B cell (primary cell): Measurements from ENCODE around the gene HTT. TPM values are rescaled to one million over a fixed set of nuclear protein-coding genes. Genes with fewer than 3 reads are reported as not detected.

Experiments
- ATAC-seq: fragments of 200-7000 bp; cut with Tn5 transposase; one replicate; pipeline ENCODE4 v1.10.0; 2021; ENCODE audit warnings: low read depth, mild to moderate bottlenecking, moderate number of reproducible peaks, moderate library complexity
- CTCF ChIA-PET: fragments of 350-600 bp; sonication (Branson Sonifier 250); formaldehyde crosslinking; loops from one replicate; lab custom pipeline; 2021; ENCODE audit warnings: antibody characterized with exemption, inconsistent platforms; lab: Charles Lee
- POLR2A ChIA-PET: fragments of 350-600 bp; sonication (Branson Sonifier 250); formaldehyde crosslinking; loops from one replicate; lab custom pipeline; 2021; ENCODE audit warnings: antibody characterized with exemption; lab: Charles Lee
- DNase-seq: peaks from one replicate; pipeline ENCODE4 v3.0.0; 2013
- H2AFZ ChIP-seq: 2 replicates; pipeline ENCODE4 v1.6.1; 2012; ENCODE audit warnings: mild to moderate bottlenecking, low read depth, low read length; ENCODE audit not compliant: insufficient read depth, poor library complexity, severe bottlenecking
- H3K27ac ChIP-seq, 2 donors: 1 replicate in 1 of 2; 2 replicates in 1 of 2; pipeline ENCODE4 v1.5.1; 2012 to 2013; ENCODE audit warnings: low read length in 2 of 2, mild to moderate bottlenecking in 2 of 2, moderate library complexity in 1 of 2
- H3K27me3 ChIP-seq, 4 experiments: fragments of 200-600 bp in 1 of 4; sonication (generic) in 1 of 4; replicated peaks in 1 of 4; 1 replicate in 2 of 4; 2 replicates in 2 of 4; pipeline versions ENCODE4 v1.6.1 to v1.7.0; 2013 to 2016; ENCODE audit warnings: low read length in 3 of 4, mild to moderate bottlenecking in 2 of 4, mixed read lengths in 1 of 4, moderate library complexity in 1 of 4; ENCODE audit not compliant: insufficient read depth in 4 of 4, control insufficient read depth in 3 of 4; ENCODE audit errors: control extremely low read depth in 1 of 4
- H3K36me3 ChIP-seq, 2 experiments: replicated peaks in 1 of 2; 1 replicate in 1 of 2; 2 replicates in 1 of 2; pipeline versions ENCODE4 v1.6.1 to v1.7.1; 2013; ENCODE audit warnings: low read length in 1 of 2; ENCODE audit not compliant: insufficient read depth in 2 of 2, control insufficient read depth in 1 of 2; ENCODE audit errors: control extremely low read depth in 1 of 2, extremely low read depth in 1 of 2
- H3K4me1 ChIP-seq, 2 donors: fragments of 200-600 bp in 1 of 2; sonication (generic) in 1 of 2; 1 replicate in 1 of 2; 2 replicates in 1 of 2; pipeline versions ENCODE4 v1.5.1 to v1.6.1; 2013 to 2017; ENCODE audit warnings: low read length in 2 of 2; ENCODE audit not compliant: control insufficient read depth in 2 of 2, insufficient read depth in 2 of 2
- H3K4me2 ChIP-seq: replicated peaks from 2 replicates; pipeline ENCODE3; 2012; ENCODE audit warnings: mild to moderate bottlenecking, low read depth, low read length; ENCODE audit not compliant: poor library complexity, severe bottlenecking
- H3K4me3 ChIP-seq, 5 experiments: fragments of 200-600 bp in 1 of 5; sonication (generic) in 1 of 5; 1 replicate in 3 of 5; 2 replicates in 2 of 5; pipeline versions ENCODE4 v1.5.1 to v1.7.0; 2011 to 2016; ENCODE audit warnings: low read length in 4 of 5, mild to moderate bottlenecking in 4 of 5, low read depth in 2 of 5, control low read depth in 1 of 5, moderate library complexity in 1 of 5; ENCODE audit not compliant: insufficient read depth in 1 of 5; ENCODE audit errors: control extremely low read depth in 1 of 5, extremely low read depth in 1 of 5
- H3K79me2 ChIP-seq: fragments of 200-600 bp; sonication (generic); one replicate; pipeline ENCODE4 v1.6.0; 2016; ENCODE audit warnings: low read length; ENCODE audit not compliant: control insufficient read depth, insufficient read depth
- H3K9ac ChIP-seq: fragments of 200-600 bp; sonication (generic); 2 replicates; pipeline ENCODE4 v1.6.1; 2017; ENCODE audit warnings: mild to moderate bottlenecking, low read length, moderate library complexity
- H3K9me3 ChIP-seq, 3 donors: one replicate each; pipeline versions ENCODE4 v1.6.1 to v1.7.1; 2013; ENCODE audit warnings: low read length in 2 of 3; ENCODE audit not compliant: control insufficient read depth in 2 of 3, insufficient read depth in 1 of 3; ENCODE audit errors: control extremely low read depth in 1 of 3
- H4K20me1 ChIP-seq: 2 replicates; pipeline ENCODE4 v1.6.0; 2012; ENCODE audit warnings: mild to moderate bottlenecking, low read length; ENCODE audit not compliant: insufficient read depth, control insufficient read depth, poor library complexity, severe bottlenecking
- H3K27ac Mint-ChIP-seq: one replicate; pipeline ENCODE4 v1.8.0; 2021; ENCODE audit warnings: mixed read lengths
- H3K27me3 Mint-ChIP-seq: one replicate; pipeline ENCODE4 v1.8.0; 2021; ENCODE audit warnings: mixed read lengths
- H3K4me1 Mint-ChIP-seq: one replicate; pipeline ENCODE4 v1.8.0; 2021; ENCODE audit warnings: mixed read lengths
- H3K4me3 Mint-ChIP-seq: one replicate; pipeline ENCODE4 v1.8.0; 2021; ENCODE audit warnings: mixed read lengths
- H3K9me3 Mint-ChIP-seq: one replicate; pipeline ENCODE4 v1.8.0; 2022; ENCODE audit warnings: mixed read lengths; ENCODE audit not compliant: insufficient read depth
- EZH2 ChIP-seq: IDR thresholded peaks from 2 replicates; pipeline ENCODE4 v1.6.1; 2012; ENCODE audit warnings: borderline replicate concordance, low read depth, mild to moderate bottlenecking, moderate library complexity, low read length; ENCODE audit not compliant: insufficient read depth, poor library complexity, severe bottlenecking
- WGBS: methylation state at CpG from one replicate; pipeline ENCODE4 v1.1.5; 2013; ENCODE audit warnings: missing lambda C conversion rate; ENCODE audit not compliant: insufficient coverage; 5-methylcytosine and 5-hydroxymethylcytosine counted together
- intact Hi-C: fragments of 100-400 bp; cut with micrococcal nuclease; formaldehyde crosslinking; loops from one replicate; pipeline ENCODE4 v1.10.0; 2022
- polyA plus RNA-seq: library from polyadenylated mRNA; depleted of rRNA; stranded (reverse); fragments of >200 nt; gene quantifications from 2 replicates; pipeline ENCODE4 v1.2.3, GENCODE V29; 2012
- total RNA-seq, 2 donors: library from RNA; stranded (reverse); fragments of 120-200 nt in 1 of 2; gene quantifications; 1 replicate in 1 of 2; 2 replicates in 1 of 2; pipeline versions ENCODE4 v1.2.3 to v1.2.4, GENCODE V29; 2013 to 2022
- TF ChIP-seq, protein P1 (sequence below): fragments of 200-600 bp; IDR thresholded peaks from one replicate; pipeline ENCODE4 v1.8.0; 2022; ENCODE audit warnings: antibody characterized with exemption, mild to moderate bottlenecking

The HTT gene
- total and polyA plus RNA-seq, 2 donors (not counting 1 experiment from before 2014, with no cell fraction given), result 52.8 to 195 TPM

GRCh38 chr4:3128058-3128457 lies 53.6 kb downstream of the HTT start:
- H3K27me3 Mint-ChIP-seq, result no peaks in the 10 kb centered on the region
- no peak overlapping the region for H3K27ac Mint-ChIP-seq
- intact Hi-C loops, result no loop called here
- H3K4me2 ChIP-seq, result no peak overlapping the region
- no peak overlapping the region for H3K4me3 Mint-ChIP-seq
- no peaks in the 10 kb centered on the region for H3K79me2 ChIP-seq
- ATAC-seq (no peak), DNase-seq (no peak)
- H3K4me1 Mint-ChIP-seq, result no peaks in the 10 kb centered on the region
- no peaks in the 10 kb centered on the region for H3K27me3 ChIP-seq
- TF ChIP-seq EZH2, result no peak
- TF ChIP-seq, protein P1, sequence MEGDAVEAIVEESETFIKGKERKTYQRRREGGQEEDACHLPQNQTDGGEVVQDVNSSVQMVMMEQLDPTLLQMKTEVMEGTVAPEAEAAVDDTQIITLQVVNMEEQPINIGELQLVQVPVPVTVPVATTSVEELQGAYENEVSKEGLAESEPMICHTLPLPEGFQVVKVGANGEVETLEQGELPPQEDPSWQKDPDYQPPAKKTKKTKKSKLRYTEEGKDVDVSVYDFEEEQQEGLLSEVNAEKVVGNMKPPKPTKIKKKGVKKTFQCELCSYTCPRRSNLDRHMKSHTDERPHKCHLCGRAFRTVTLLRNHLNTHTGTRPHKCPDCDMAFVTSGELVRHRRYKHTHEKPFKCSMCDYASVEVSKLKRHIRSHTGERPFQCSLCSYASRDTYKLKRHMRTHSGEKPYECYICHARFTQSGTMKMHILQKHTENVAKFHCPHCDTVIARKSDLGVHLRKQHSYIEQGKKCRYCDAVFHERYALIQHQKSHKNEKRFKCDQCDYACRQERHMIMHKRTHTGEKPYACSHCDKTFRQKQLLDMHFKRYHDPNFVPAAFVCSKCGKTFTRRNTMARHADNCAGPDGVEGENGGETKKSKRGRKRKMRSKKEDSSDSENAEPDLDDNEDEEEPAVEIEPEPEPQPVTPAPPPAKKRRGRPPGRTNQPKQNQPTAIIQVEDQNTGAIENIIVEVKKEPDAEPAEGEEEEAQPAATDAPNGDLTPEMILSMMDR, result no peak
- ChIA-PET POLR2A (no interaction called here), CTCF (no interaction called here)
- no peak overlapping the region for H3K27ac ChIP-seq
- no CpG with 5 or more reads among the region's 2 CpGs for WGBS
- no peak overlapping the region for H3K4me3 ChIP-seq
- no peaks in the 10 kb centered on the region for H4K20me1 ChIP-seq
- peaks cover 24 to 67% of the 10 kb centered on the region in 2 experiments for H3K36me3 ChIP-seq
- no peak overlapping the region for H3K9ac ChIP-seq
- no peaks in the 10 kb centered on the region for H3K9me3 Mint-ChIP-seq
- no peaks in the 10 kb centered on the region for H3K9me3 ChIP-seq
- H2AFZ ChIP-seq, result no peak overlapping the region
- H3K4me1 ChIP-seq, result no peaks in the 10 kb centered on the region

DNA sequence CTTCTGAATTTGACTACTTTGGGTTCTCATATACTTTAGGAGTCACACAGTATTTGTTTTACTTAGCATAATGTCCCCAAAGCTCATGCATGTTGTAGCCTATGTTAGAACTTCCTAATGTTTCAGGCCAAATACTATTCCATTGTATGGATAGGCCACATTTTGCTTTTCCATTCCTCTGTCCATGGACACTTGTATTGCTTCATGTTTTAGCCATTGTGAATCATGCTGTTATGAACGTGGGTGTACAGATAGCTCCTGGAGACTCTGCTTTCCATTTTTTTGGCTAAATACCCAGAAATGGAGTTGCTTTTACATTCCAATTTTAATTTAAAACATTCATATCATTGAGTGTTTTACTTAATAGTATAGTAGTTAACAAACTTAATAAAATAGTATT lies 54.5 kb downstream of the HTT start:
- H3K4me1 ChIP-seq, result no peaks in the 10 kb centered on the region
- no peaks in the 10 kb centered on the region for H3K27me3 ChIP-seq
- H3K27ac ChIP-seq, result no peak overlapping the region
- H3K9ac ChIP-seq, result no peak overlapping the region
- no peak overlapping the region for H3K4me3 Mint-ChIP-seq
- TF ChIP-seq, protein P1, result no peak
- TF ChIP-seq EZH2, result no peak
- H3K36me3 ChIP-seq, result peaks cover 26 to 74% of the 10 kb centered on the region in 2 experiments
- WGBS, result no CpG with 5 or more reads among the region's 1 CpG
- H3K4me2 ChIP-seq, result no peak overlapping the region
- H3K9me3 ChIP-seq, result no peaks in the 10 kb centered on the region
- no peak for ATAC-seq
- no peak overlapping the region for H3K4me3 ChIP-seq
- no peak overlapping the region for H3K27ac Mint-ChIP-seq
- intact Hi-C loops, result no loop called here
- H3K4me1 Mint-ChIP-seq, result no peaks in the 10 kb centered on the region
- CTCF ChIA-PET, result no interaction called here
- no peaks in the 10 kb centered on the region for H3K27me3 Mint-ChIP-seq
- no peak for DNase-seq
- no peaks in the 10 kb centered on the region for H3K9me3 Mint-ChIP-seq
- H3K79me2 ChIP-seq, result no peaks in the 10 kb centered on the region
- POLR2A ChIA-PET, result no interaction called here
- H2AFZ ChIP-seq, result no peak overlapping the region
- H4K20me1 ChIP-seq, result no peaks in the 10 kb centered on the region
